Measurements from ENCODE around the gene CUL5. TPM values are rescaled to one million over a fixed set of nuclear protein-coding genes. Genes with fewer than 3 reads are reported as not detected.

CUL5 gene
- total RNA-seq, 1 experiment from 2014 or later: 63.1 TPM

DNA sequence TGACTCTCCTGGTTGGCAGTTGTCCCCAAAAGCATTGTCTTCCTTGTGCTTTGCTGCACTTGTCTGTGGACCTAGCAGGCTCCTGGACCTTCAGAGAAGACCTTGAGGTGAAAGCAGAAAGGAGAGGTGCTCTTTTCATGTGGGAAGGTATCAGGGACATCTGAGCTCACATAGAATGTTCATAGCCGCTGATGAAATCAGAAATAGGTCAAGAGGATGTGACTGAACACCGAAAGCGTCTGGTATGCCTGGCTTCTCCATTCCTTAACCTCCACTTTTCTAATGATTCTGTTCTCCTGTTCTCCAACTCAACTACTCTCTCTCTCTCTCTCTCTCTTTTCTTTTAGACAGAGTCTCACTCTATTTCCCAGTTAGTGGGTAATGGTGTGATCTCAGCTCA lies 6.2 kb upstream of the CUL5 start:
- BruUV-seq (replicated peaks): no TSS peak
- CTCF ChIA-PET: no interaction called here

DNA sequence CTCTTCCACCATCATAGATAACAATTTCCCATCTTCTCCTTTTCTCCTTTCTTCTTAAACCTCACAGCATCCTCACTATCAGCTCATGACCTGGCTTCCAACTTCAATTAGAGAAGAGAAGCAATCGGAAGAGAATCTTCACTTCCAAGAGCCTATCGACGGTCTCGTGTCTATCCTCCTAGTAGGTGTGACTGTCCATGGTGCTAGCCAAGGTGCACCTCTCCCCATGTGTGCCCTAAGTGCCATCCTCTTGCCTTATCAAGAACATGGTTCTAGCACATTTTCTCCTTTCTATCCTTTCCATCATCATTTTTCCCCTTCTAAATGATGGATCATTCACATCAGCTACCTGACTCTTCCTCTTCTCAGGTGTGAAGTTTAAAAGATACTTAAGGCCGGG lies 5.1 kb upstream of the CUL5 start:
- no peak overlapping the region for H3K4me3 ChIP-seq (ENCODE audit: low read depth, low read length, poor library complexity, severe bottlenecking)
- H3K9me3 ChIP-seq (ENCODE audit: low read depth, low read length, poor library complexity, severe bottlenecking): no peaks in the 10 kb centered on the region
- H3K4me1 ChIP-seq (ENCODE audit: insufficient read depth, low read length, poor library complexity, severe bottlenecking): no peaks in the 10 kb centered on the region
- no peaks in the 10 kb centered on the region for H3K27me3 ChIP-seq (replicated peaks; ENCODE audit: insufficient read depth, low read depth, low read length, poor library complexity)
- ChIA-PET POLR2A (ENCODE audit: low non-redundant PET) (no interaction called here), CTCF (no interaction called here)
- no peak overlapping the region for H3K27ac ChIP-seq (ENCODE audit: low read depth, low read length, poor library complexity, severe bottlenecking)
- no peaks in the 10 kb centered on the region for H3K36me3 ChIP-seq (ENCODE audit: insufficient read depth, low read length, poor library complexity, severe bottlenecking)
- intact Hi-C loops (cut with micrococcal nuclease; ENCODE audit: unreplicated experiment): no loop called here
- no peak for TF ChIP-seq CTCF (conservative IDR thresholded peaks at IDR 0.05; ENCODE audit: low read depth, low read length)
- no peak for TF ChIP-seq EZH2 (IDR thresholded peaks at IDR 0.05; ENCODE audit: borderline replicate concordance, low read depth, low read length, poor library complexity, severe bottlenecking)
- BruUV-seq (replicated peaks): no TSS peak
- DNase-seq (ENCODE audit: low spot score): no peak

More for the DNA sequence above, 6.2 kb upstream of the CUL5 start:
- no peaks in the 10 kb centered on the region for H3K36me3 ChIP-seq (ENCODE audit: insufficient read depth, low read length, poor library complexity, severe bottlenecking)
- TF ChIP-seq CTCF (conservative IDR thresholded peaks at IDR 0.05; ENCODE audit: low read depth, low read length): no peak
- TF ChIP-seq EZH2 (IDR thresholded peaks at IDR 0.05; ENCODE audit: borderline replicate concordance, low read depth, low read length, poor library complexity, severe bottlenecking): no peak
- H3K27me3 ChIP-seq (replicated peaks; ENCODE audit: insufficient read depth, low read depth, low read length, poor library complexity): no peaks in the 10 kb centered on the region
- H3K27ac ChIP-seq (ENCODE audit: low read depth, low read length, poor library complexity, severe bottlenecking): no peak overlapping the region
- DNase-seq (ENCODE audit: low spot score): no peak
- H3K9me3 ChIP-seq (ENCODE audit: low read depth, low read length, poor library complexity, severe bottlenecking): no peaks in the 10 kb centered on the region
- H3K4me3 ChIP-seq (ENCODE audit: low read depth, low read length, poor library complexity, severe bottlenecking): no peak overlapping the region
- no peaks in the 10 kb centered on the region for H3K4me1 ChIP-seq (ENCODE audit: insufficient read depth, low read length, poor library complexity, severe bottlenecking)
- intact Hi-C loops (cut with micrococcal nuclease; ENCODE audit: unreplicated experiment): no loop called here
- POLR2A ChIA-PET (ENCODE audit: low non-redundant PET): no interaction called here

DNA sequence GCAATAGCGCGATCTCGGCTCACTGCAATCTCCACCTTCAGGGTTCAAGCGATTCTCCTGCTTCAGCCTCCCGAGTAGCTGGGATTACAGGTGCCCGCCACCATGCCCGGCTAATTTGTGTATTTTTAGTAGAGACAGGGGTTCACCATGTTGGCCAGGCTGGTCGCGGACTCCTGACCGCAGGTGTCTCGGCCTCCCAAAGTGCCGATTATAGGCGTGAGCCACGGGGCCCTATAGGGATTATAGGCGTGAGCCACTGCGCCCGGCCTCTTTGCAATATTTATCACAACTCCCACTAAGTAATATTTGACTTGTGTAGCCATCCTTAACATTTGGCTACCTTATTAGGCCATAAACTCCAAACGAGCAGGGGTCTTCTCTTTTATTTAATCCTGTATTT lies 879 bp upstream of the CUL5 start:
- H3K36me3 ChIP-seq (ENCODE audit: insufficient read depth, low read length, poor library complexity, severe bottlenecking): no peaks in the 10 kb centered on the region
- H3K4me1 ChIP-seq (ENCODE audit: insufficient read depth, low read length, poor library complexity, severe bottlenecking): peaks cover 4% of the 10 kb centered on the region
- no peak overlapping the region for H3K4me3 ChIP-seq (ENCODE audit: low read depth, low read length, poor library complexity, severe bottlenecking)
- H3K27me3 ChIP-seq (replicated peaks; ENCODE audit: insufficient read depth, low read depth, low read length, poor library complexity): no peaks in the 10 kb centered on the region
- no peak for DNase-seq (ENCODE audit: low spot score)
- TF ChIP-seq CTCF (conservative IDR thresholded peaks at IDR 0.05; ENCODE audit: low read depth, low read length): no peak
- no peak for TF ChIP-seq EZH2 (IDR thresholded peaks at IDR 0.05; ENCODE audit: borderline replicate concordance, low read depth, low read length, poor library complexity, severe bottlenecking)
- POLR2A ChIA-PET (ENCODE audit: low non-redundant PET): no interaction called here
- CTCF ChIA-PET: interaction anchor here (0.6 to 0.7 kb wide), 3 partner anchors 57 to 1789 kb away, joined by 3 to 8 read pairs (median 6); no protein-coding TSS in a partner anchor
- intact Hi-C loops (cut with micrococcal nuclease; ENCODE audit: unreplicated experiment): loop anchor here (5.0 kb wide), 2 partner anchors 81 to 639 kb away; partner anchors contain the start of gene RAB39A
- no peak overlapping the region for H3K27ac ChIP-seq (ENCODE audit: low read depth, low read length, poor library complexity, severe bottlenecking)
- no peaks in the 10 kb centered on the region for H3K9me3 ChIP-seq (ENCODE audit: low read depth, low read length, poor library complexity, severe bottlenecking)
- no TSS peak for BruUV-seq (replicated peaks)
